HG03196 (cell line): ENCODE data around the gene ASAP2.
"Not testable (repeated sequence)": the region's sequence is repeated elsewhere in the genome, so short reads cannot be mapped to it uniquely, and the experiment has no call there.

Source experiments
- ATAC-seq: cut with Tn5 transposase; IDR thresholded peaks from one replicate; pipeline ENCODE4 v1.9.1; 2021; ENCODE audit not compliant: unreplicated experiment

The ASAP2 gene

GRCh38 chr2:9250091-9250490 lies 43.5 kb downstream of the ASAP2 start:
- ATAC-seq, result no peak

DNA sequence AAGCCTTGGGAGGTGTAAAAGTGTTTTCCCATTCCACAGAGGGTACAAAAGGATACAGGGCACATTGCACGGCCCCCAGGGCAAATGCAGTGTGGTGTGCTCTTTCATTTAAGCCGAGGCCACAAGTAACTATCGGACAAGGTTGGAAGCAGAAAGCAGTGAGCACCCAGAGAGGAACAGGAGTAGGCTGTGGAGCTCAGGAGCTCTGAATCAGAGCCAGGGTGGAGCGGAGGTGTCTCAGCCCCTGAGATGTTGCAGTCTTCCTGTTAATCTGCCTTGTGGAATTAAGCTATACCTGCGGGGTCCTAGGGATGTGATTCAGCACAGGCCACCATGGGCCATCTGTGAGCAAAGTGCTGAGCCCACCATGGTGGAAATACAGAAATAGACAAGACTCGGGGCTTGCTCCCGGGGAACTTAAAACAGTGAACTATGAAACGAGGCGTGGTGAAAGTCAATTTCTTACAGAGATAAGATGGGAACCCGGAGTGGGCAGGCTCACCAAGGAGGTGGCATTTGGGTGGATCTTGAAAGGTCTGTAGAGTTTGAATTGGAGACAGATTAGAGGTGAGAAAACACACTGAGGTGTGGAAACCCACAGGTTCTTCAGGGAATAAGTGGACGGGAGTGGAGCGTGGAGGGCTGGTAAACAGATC lies 44.0 kb downstream of the ASAP2 start:
- no peak for ATAC-seq

- ATAC-seq, result no peak
These were observed 44.8 kb downstream of the ASAP2 start for GRCh38 chr2:9251154-9252001.

- no peak for ATAC-seq
These were observed 45.4 kb downstream of the ASAP2 start for GRCh38 chr2:9252002-9252357.

- no peak for ATAC-seq
These were observed 48.8 kb downstream of the ASAP2 start for GRCh38 chr2:9255416-9255815.

- no peak for ATAC-seq
These were observed 49.5 kb downstream of the ASAP2 start for GRCh38 chr2:9256147-9256546.

DNA sequence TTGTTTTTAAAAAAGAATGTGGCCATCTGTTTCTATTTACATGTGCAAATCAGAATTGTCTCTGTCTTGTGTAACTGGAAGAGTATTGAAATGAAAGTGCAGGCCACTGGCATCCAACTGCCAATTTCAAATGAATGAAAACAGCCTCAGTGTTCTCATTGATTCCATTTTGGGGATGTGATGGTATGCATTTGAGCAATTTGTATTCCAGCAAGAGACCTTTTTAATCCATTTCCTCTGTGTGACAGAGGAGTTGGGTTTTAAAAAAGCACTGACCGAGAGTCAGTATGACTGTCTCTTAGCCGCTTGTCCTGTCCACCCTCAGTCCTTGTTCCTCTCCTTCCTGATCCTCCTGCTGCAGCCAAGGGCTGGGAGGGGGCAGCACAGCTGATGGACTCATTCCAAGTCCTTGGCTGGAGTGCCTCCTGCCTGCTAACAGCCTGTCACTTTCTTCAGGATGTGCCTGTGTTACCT lies 50.0 kb downstream of the ASAP2 start:
- no peak for ATAC-seq

DNA sequence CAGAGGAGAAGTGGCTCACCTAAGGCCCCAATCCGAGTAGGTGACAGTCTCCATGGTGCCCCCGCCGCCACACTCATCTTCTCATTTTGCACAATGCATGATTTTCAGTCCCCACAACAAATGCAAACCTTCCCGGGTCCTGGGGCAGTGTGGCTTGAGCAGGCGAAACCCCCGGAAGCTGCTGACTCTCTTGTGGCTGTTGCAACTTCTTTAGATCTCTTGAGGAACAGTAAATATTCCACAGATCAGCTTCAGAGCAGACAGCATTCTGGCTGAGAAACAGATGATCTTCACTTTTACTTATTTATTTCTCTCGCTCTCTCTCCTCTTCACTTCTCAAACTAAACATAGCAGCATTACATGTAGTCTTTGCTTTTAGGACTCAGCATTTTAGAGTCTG lies 51.9 kb downstream of the ASAP2 start:
- no peak for ATAC-seq

GRCh38 chr2:9258953-9259399 lies 52.4 kb downstream of the ASAP2 start:
- no peak for ATAC-seq

DNA sequence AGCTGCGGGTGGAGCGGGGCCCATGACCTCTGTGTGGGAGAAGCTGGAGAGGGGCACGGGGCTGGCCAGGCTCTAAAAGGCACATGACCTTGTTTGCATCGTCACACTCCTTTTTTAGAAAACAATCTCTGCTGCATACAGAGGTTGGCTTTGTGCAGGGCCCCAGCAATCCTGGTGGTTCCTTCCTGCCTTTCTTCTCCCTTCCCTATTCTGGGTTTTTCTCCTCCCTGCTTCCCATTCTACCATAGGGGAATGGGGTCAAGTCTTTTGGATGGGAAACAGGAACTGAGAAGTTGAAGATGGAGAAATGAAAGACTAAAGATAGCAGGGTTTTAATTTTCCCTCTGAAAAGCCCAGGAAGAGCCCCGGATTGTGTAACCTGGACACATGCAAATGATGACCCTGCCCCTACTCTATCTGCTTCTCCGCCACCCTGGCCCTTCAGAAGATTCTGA lies 53.9 kb downstream of the ASAP2 start:
- ATAC-seq, result no peak

DNA sequence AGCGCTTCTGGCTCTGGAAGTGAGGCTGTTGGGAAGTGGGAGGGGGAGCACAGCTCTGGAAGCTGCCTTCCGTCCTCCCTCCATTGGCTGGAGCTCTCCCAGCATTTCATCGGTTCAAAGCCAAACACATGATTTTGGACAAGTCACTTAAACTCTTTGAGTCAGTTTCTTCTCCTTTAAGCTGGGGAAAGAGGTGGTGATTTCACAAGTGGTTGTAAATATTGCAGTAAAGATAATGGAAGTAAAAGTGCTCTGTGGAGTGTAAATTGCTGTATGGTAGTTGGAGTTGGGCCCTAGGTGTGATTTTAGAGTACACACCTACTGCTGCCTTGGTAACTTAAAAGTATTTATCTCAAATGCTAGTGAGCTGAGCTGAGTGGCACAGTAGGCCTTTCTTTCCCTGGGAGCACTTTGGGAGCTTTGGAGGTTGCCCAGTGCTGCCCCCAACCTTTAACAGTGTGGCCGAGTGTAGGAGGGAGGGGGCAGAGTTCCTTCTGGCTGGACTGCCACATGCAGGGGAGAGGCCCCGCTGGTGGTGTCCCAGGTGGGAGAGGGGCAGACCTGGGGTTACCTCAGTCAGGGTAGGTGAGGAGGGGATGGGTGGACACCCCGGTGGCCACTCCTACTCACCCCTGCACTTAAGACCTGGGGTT lies 54.7 kb downstream of the ASAP2 start:
- ATAC-seq, result no peak

GRCh38 chr2:9262671-9263171 lies 56.1 kb downstream of the ASAP2 start:
- no peak for ATAC-seq

GRCh38 chr2:9263428-9263827 lies 56.8 kb downstream of the ASAP2 start:
- ATAC-seq, result no peak

DNA sequence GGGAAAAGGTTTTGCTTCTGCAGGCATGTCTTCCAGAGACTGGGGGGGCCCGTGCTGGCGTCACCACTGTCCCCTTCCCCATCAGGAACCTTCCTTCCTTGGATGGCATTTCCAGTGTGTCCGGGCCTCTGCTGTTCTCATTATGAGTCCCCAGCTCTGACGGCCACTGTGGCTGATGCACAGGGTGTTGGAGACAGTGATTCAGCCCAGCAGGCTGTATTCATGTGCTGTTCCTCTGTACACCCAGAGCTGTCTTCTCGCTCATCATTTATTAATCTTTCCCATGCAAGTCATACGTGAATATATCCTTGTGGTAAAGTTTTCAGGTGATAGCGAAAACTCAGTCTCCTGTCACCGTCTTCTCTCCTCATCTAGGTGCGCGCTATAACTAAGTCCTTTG lies 57.7 kb downstream of the ASAP2 start:
- no peak for ATAC-seq

- no peak for ATAC-seq
These were observed 60.1 kb downstream of the ASAP2 start for GRCh38 chr2:9266711-9267110.

GRCh38 chr2:9267286-9267685 lies 60.7 kb downstream of the ASAP2 start:
- ATAC-seq, result not testable (repeated sequence)

DNA sequence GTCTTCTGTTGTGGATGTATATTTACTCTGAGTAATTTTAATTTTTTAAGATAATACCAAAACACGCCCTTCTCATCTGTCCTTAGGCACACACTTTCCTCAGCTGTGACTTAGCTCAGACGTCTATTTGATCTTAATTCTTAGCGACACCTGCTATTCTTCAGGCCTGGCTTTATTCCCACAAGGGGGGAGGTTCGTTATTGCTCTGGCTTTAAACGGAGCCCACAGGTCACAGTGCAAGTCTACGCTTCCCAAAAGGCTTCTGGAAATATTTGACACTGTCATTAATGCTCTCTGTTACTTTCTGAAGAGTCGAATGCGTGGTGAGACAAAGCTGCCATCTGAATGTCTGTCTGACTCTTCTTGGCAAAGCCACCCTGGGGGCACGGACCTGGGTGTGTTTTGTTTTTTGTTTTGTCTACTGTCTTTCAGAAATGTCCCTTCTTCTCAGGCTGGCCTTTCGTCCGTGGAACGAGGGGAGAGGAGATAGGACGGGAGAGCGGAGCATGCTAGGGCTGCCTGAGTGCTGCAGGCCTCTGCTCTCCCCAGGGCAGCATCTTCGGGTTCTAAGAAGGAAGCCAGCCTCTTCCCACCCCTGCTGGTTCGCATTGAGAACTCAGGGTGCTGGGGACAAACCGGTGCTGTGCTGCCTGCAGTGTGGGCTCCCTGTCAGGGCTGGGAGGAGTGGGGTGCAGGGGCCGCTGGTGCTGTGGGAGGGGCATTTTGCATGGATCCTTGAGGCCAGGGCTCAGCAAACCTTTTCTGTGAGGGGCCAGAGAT lies 61.9 kb downstream of the ASAP2 start:
- ATAC-seq, result no peak

DNA sequence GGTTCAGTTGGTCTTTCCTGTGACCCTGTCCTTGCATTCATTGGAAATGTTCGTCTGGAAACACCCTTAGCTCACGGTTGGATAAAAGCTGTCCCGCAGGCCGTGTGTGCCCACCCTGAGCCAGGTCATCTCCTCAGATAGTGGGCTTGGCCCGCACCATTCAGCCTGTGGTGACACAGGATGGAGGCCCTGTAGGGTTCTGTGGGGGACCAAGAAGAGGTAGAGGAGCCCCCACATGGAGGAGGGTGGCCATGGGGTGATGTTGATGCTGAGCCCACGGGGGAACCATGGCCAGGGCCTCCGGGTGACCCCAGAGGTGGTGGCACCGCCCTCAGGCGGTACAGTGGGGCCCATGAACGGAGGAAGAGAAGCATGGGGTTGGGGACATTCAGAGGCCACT lies 62.7 kb downstream of the ASAP2 start:
- ATAC-seq, result no peak

GRCh38 chr2:9269695-9270360 lies 63.2 kb downstream of the ASAP2 start:
- ATAC-seq, result no peak

DNA sequence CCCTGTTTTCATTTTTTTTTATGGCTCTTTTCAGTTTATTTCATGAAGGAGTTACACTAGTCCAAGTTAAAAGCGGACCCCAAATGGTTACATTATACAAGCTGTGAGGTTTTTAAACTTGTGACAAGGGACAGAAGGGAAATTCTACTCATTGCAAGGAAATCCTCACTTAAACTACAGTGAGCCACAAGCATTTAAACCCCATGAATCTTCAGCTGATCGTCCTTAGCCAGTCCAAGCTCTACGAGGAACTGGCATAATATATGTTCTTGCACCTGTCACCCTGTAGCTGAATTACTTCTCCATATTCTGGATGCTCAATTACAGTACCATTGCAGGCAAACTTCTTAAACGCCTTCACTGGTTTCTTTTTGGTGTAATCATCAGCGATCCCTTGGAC lies 64.5 kb downstream of the ASAP2 start:
- no peak for ATAC-seq
